Stimulated activated CD4-positive, alpha-beta T cell treated with anti-CD3 and anti-CD28 coated beads, Interleukin-15, amount 100 ng/mL, for 1 hour (primary cell): ENCODE results near the gene SDCCAG8.

ENCODE experiments used
- DNase-seq, 2 donors: peaks; one replicate each; pipeline ENCODE4 v3.0.0-alpha.2; 2020; ENCODE audit warnings: low read depth in 1 of 2, low spot score in 1 of 2

SDCCAG8 gene

DNA sequence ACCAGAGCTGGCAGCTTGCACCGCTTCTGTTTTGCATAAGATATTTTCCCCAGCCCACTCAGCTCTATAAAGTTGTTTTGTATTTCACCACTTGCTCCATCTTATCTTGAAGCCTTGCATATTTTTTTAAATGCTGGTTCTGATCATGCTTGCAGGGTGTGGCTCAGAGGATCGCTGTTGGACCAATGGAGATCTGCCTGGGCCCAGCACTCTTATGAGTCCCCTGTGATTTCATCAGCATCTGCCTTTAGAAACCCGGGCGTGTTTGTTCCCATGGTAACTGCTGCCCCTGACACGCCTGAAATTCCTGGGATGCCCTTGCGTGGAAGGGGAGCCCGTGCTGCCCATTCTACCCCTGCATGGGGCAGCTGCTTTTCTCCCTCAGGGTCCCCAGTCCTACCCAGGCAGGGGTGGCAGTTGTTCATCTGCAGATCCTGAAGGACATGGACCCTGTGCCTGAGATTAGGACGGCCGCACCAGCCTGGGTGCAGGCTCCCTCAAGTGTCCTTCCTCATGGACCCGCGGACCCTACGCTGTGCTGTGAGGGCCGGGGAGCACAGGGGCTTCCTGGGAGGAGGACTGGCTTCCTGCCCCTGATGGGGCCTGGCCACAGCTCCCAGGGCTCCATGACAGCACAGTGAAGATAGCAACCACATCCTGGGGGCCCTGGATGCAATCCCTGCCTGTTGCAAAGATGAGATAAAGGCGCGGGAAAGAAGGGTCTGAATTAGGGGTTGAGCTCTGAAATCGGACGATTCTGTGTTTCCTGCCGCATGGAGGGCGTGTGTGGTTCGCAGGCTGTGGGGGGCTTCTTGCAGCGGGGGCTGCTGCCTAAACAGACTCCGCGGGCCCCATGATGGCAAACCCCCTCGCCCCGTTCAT lies 226.5 kb downstream of the SDCCAG8 start:
- DNase-seq = no peak

DNA sequence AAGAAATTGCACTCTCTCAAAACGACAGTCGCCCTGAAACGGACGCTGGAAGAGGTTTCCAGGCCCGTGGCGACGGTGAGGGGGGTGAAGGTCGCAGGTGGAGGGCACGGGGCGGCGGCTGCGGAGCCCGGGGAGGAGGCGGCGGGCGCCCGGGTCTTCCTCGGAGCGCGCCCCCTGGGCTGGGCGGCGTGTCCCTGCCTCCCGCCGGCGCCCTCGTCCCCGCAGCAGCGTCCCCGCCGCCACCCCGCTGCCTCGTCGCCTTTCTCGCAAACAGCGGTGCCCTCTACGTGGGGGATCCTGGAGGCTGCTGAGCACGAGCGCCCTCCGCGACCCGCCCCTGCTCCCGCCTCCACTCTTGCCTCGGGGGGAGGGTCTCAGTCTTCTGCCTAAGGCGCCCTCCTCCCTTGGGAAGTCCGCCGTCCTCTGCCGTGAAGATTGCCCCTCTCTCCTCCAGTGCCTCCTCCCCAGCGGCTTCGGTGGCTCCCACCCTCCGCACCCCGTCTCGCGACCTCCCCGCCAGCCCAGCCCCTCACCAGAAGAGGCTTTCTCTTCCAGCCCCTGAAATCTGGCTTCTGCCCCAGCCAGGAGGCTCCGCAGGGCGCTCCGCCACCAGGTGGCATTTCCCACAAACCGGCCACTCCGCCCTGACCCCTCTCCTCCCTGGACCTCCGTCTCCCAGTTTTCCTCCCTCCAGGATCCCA lies 227.4 kb downstream of the SDCCAG8 start:
- DNase-seq = peak in 1 of 2 donors; percentile 12

DNA sequence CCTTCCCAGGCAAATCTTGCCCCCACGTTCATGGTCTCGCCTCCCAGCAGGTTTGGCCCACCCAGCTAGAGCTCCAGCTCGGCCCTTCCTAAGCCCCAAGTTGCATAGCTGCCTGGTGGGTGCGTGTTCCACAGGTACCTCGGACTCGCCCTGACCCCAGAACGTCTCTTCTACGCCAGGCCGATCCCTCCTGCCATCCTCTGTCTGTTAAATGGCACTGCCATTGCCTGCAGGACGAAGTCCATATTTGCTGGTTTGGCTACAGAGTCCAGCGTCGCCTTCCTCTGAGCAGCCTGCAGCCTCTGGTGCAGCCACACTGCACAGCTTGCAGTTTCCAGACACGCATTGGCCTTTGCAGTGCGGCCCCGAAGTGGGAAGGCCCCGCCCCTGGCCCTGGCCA lies 228.1 kb downstream of the SDCCAG8 start:
- no peak for DNase-seq

DNA sequence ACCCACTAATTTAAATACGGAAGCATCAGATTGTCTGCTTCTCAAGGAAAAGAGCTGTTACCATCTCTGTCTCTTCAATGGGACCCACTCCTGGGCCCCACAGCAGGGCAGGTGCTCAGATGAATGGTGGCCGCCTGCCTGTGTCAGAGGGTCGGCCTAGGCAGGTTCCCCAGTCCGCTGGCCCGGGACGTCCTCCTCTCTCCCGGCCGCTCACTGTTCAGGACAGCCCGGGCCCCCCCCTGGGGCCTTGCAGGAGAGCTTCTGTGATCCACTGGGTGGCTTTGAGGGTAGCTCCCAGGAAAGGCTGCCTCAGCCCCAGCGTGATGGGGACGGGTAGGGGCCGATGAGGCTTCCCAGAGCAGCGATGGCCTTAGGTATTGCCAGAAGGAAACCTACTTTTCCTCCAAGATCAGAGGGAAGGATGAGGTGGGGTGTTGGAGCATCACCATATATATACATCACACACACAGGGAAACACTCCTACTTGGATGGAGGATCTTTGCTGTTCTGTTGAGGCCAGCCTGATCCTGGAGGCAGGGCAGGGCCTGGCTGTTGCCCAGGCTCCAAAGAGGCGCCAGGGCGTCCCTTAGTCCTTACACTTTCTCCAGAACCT lies 231.3 kb downstream of the SDCCAG8 start:
- DNase-seq = no peak

- no peak for DNase-seq
Observed at GRCh38 chr1:243487649-243488227, 231.9 kb downstream of the SDCCAG8 start.

DNA sequence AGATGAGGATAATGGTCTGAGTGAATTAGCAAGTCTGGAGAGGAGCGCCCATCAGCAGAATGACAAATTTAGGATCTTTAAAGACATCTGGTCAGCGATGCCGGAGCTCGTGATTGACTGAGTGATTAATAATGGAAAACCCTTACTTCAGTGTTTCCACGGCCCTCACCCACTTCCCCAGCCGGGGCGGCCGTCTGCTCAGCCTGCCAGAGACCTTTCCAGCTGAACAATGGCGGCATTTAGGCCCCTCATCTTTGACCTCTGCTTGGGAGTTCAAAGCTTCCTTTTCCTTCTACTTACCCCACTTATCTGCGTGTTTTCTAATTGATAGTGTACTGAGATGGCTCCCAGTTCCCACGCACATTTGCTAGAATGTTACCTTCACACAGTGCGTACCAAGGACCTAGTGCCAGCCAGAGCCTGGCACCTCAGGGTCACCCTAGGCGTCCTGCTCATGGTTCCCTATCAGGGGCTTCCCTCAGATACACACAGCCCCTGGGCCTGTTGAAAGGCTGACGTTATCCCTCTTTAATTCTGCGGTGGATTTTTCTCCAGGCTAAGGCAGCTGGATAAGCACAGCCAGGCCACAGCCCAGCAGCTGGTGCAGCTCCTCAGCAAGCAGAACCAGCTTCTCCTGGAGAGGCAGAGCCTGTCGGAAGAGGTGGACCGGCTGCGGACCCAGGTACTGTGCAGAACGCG lies 232.8 kb downstream of the SDCCAG8 start:
- no peak for DNase-seq

DNA sequence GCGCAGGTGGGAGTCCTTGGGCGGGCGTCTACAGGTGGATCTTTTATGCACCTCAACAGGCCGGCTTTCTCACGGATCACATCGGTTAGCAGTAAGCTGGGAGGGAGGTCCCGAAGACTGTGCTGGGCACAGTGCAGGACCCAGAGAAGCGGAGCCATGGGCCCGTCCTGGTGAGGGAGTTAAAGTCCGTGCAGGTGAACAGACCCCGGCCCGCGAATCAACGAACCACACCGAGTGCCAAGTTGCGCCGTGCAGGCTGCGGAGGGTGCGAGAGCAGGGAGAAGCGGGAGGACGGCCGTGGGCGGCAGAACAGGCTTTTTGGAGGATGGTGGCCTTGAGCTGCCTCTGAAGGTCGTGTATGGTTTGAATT lies 233.3 kb downstream of the SDCCAG8 start:
- no peak for DNase-seq

DNA sequence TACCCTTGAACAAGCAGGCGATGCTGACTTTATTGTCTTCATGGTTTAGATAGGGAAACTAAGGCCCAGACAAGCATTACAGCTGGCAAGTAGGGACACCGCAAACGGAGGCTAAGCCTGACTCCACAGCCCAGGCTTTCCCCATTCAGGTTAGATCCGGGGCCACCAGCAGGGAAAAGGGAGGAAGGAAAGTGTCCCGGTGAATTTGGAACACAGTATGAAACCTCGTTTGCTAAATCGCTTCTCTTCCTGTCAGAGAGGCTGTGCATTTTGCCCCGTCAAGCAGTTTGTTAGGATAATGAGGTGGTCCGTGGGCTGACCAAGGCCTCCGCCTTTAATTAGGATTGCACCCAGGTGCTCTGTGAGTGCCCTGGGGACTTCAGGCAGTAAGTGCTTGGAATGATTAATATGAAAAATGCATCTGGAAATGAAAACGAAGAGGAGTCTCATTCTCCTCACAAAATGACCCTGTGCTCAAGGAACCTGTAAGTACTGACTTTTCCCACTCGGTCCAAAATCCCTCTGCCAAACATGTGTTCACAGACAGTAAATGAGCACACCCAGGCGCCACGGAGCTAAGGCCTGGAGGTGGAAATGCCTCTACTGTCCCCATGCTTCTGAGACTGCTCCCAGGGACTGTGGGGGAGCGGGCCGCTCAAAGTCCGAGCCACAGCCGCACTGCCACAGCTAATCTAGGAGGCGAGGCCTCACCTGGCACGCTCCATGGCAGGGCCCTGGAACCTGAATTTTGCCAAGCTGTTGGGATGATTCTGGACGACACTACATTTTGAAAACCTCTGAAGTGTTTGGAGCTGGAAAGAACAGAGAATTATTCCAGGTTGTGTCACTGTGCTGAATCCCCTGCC lies 234.1 kb downstream of the SDCCAG8 start:
- DNase-seq = no peak

DNA sequence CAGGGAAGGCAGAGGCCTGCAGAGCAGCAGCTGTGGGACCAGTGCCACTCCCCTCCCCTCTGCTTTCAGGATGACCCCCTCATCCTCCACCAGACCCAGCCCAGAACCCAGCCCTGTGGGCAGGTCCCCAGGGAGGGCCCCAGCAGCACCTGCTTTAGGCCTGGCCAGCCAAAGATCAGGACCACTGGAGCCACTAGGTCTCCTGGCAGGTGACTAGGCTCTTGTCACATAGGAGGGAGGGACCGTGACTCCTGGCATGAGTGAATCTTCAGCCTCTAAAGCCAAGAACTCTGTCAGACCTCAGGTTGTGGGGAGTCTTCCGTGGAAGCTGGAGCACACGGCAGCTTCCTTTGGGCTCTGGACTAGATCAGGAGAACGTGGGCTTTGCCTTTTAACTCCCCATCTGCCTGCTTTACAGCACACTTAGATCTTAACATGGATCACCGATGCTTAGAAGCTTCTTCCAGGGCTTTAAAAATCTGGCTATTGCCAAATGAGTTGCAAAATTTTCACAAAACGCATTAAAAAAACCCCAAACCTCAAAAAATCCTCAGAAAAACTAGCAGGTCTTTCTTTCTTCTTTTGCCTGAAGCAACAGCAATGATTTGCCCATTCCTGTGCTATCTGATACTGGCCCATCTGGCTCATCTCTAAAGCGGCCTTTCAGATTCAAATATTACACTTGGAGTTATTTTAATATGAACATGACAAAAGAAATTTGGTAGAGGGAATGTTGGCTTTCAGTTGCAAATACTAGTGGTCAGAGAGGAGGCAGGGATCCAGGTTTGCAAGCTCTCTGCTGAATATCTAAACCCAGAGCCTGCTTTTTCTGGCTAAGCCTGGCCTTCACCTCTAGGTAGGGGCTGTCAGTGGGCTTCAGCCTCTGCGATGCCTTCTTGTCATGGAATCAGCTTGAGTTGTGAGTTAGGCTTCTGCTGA lies 235.2 kb downstream of the SDCCAG8 start:
- no peak for DNase-seq

DNA sequence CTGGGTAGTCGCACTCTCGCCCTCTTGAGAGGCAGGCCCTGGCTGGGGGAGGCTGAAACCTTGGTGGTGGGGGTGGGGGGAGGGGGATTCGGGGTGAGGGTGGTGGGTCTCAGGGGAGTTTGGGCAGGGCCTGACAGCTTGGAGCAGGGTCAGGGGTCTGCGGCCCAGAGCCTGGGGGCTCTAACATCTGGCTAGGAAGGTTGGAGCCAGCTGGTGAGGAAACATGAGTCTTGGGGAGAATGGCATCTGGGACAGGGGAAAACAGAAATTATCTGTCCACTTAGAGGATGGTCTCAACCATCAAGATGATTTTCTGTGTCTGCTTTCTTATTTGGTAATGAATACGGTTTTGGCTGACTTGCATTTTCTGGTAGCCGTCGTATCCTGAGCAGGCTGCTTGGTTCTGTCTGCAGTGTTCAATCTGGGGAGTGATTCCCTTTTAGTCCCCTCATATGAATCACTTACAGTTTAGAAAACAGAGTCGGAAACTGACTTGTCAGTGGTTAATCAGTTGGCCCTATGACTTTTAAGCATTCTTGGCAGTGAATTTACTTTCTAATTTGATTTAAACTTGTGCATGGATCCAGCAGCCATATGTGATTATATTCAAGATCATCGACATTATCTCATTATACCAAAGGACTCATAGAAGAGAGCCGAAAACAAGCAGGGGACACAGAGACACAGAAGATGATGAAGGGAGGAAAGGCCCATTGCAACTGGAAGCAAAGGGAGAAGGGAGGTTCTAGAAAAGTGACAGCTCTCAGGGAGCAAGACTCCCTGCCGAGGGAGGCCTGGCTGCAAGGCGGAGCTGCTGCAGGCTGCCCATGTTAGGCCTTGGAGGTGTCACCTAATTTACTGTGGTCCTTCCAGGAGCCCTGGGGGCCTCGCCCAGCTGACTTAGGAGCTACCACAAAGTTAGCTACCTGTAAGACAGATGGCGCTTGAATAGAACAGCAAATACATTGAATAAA lies 237.6 kb downstream of the SDCCAG8 start:
- DNase-seq = no peak

DNA sequence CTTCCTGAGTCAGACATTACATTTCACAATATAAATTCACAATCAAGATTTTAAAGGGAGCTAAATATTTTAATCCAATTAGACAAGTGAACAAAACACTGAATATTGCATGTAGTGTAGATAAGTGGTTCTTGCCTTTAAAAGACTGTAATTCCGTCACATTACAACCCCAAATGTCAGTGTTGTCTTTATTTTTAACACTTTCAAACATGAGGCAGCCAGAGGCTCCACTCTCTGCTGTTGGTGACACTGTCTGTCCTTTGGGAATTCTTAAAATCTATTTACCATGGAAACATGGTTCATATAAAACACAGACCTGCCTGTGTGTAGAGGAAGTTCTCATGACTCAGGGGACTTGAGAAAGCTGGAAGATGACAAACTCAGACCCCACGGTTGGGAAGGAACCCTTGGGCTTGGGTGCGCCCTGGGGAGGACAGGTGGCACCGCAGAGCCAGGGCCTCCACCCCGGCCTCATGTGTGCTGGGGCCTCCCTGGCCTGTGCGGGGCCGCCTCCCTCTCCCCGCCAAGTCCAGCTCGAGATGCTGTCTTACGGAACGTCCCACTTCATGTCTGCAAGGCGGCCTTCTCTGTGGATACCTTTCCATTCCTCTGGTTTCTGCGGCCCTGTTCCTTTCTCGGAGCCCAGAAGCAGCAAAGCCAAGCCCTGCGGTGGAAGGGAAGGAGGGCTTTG lies 239.0 kb downstream of the SDCCAG8 start:
- no peak for DNase-seq

- DNase-seq = no peak
Observed at GRCh38 chr1:243495442-243496186, 239.8 kb downstream of the SDCCAG8 start.

GRCh38 chr1:243496187-243496646 lies 240.4 kb downstream of the SDCCAG8 start:
- DNase-seq = no peak

DNA sequence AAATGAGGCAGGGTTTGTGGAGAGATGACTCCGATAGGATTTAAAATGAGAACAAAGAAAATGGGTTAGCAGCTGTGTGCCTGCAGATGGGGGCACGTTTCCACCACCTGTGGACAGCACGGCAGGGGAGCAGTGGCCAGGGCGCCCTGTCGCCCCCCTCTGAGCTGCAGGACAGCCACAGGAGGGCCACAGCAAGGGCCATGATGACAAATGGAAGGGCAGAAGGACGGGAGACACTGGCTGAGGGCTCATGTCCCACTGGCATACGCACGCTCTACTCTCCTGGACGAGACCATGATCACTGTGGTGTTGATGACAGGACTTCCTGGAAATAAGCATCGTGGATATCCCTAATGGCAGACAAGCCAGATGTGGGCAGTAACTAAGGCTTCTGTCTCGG lies 241.0 kb downstream of the SDCCAG8 start:
- DNase-seq = no peak

DNA sequence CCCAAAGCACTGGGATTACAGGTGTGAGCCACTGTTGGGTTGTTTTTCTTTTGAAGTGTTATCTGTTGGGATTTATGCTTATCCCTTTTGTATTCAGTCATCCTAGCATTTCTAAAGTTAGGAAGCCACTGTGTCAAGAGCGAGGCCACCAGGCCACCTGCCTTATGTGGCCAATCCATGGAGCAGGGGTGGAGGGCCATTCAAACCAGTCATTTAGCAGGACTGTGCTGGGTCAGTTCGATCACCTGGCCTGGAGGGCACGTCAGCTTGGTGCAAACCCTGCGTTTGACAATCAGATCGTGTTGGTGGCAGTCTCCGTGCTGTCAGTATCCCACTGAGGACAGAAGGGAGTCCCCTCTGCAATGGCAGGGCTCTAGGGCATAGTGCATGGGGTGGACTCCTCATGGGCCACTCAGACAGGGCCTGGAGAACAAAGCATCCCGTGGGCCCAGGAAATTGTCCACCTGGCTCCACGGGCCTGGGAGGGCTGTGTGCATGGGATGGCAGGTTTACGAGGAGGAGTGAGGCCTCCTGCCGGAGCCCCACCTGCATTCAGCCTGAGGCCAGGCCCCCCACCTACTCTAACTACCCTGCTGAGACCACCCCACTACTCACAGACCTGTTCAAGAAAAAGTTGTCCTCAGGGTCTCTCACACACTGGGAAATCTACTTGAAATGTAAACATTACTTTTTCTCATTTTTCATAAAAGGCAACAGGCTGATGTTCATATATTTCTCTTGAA lies 242.3 kb downstream of the SDCCAG8 start:
- DNase-seq = no peak

DNA sequence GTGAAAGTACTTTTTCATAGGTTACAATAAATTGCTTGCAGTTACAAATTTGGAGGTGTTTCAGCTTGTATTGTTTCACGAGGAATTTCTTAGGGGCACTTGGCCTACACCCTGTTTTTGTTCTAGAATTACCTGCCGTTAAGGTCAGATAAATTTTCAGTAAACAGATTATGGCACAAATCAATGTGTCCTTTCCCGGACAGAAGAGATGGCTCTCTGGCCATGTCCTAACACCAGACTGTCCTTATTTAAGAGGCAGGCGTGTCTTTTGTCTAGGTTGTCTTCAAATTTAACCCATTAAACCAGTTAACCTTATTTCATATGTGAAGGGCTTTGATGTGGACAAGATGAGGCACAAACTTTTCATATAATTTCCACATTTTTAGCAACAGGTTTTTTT lies 243.4 kb downstream of the SDCCAG8 start:
- no peak for DNase-seq
